OCI-LY1 (cell line): Measurements from ENCODE around the gene LPO.

Experiments used
- H2AFZ ChIP-seq: fragments of 200-600 bp; sonication (generic), shearing (Covaris generic); 2 replicates; pipeline ENCODE4 v1.6.0; 2014; ENCODE audit warnings: antibody characterized with exemption, mild to moderate bottlenecking, low read length
- H3F3A ChIP-seq: fragments of 200-600 bp; sonication (generic), shearing (Covaris generic); 2 replicates; pipeline ENCODE4 v1.6.0; 2014; ENCODE audit warnings: mild to moderate bottlenecking, antibody characterized with exemption, low read length, moderate library complexity; ENCODE audit not compliant: insufficient read depth
- H3K27ac ChIP-seq: fragments of 200-600 bp; sonication (generic); 2 replicates; pipeline ENCODE4 v1.5.1; 2014; ENCODE audit warnings: low read length, mixed run types, mild to moderate bottlenecking, low read depth; ENCODE audit not compliant: poor library complexity, severe bottlenecking
- H3K27me3 ChIP-seq: fragments of 200-600 bp; sonication (generic); 2 replicates; pipeline ENCODE4 v1.6.0; 2014; ENCODE audit warnings: antibody characterized with exemption, mild to moderate bottlenecking, low read length, moderate library complexity; ENCODE audit not compliant: insufficient read depth
- H3K36me3 ChIP-seq: fragments of 200-600 bp; sonication (generic); 2 replicates; pipeline ENCODE4 v1.6.1; 2014; ENCODE audit warnings: mild to moderate bottlenecking, antibody characterized with exemption, low read length, moderate library complexity, mixed read lengths; ENCODE audit not compliant: insufficient read depth
- H3K4me1 ChIP-seq: fragments of 200-600 bp; sonication (generic); 2 replicates; pipeline ENCODE4 v1.5.1; 2014; ENCODE audit warnings: mild to moderate bottlenecking, low read length, moderate library complexity; ENCODE audit not compliant: insufficient read depth, severe bottlenecking
- H3K4me2 ChIP-seq: fragments of 200-600 bp; sonication (generic), shearing (Covaris generic); 2 replicates; pipeline ENCODE4 v1.6.1; 2014; ENCODE audit warnings: low read length
- H3K4me3 ChIP-seq: fragments of 200-600 bp; sonication (generic); 2 replicates; pipeline ENCODE4 v1.5.1; 2014; ENCODE audit warnings: low read length, low read depth, mild to moderate bottlenecking, mixed read lengths; ENCODE audit not compliant: poor library complexity, severe bottlenecking
- H3K79me2 ChIP-seq: fragments of 200-600 bp; shearing (Covaris generic); 2 replicates; pipeline ENCODE4 v1.6.1; 2016; ENCODE audit warnings: mixed run types, low read length, mixed read lengths; ENCODE audit not compliant: insufficient read depth
- H3K9ac ChIP-seq: fragments of 200-600 bp; sonication (generic), shearing (Covaris generic); 2 replicates; pipeline ENCODE4 v1.6.1; 2014; ENCODE audit warnings: mild to moderate bottlenecking, low read length, mixed read lengths
- H3K9me2 ChIP-seq: fragments of 200-600 bp; sonication (generic), shearing (Covaris generic); 2 replicates; pipeline ENCODE4 v1.6.1; 2014; ENCODE audit warnings: low read depth, mild to moderate bottlenecking, low read length, mixed read lengths
- H3K9me3 ChIP-seq: fragments of 200-600 bp; shearing (Covaris generic); 2 replicates; pipeline ENCODE4 v1.6.1; 2014; ENCODE audit warnings: low read length, mixed read lengths
- H4K20me1 ChIP-seq: fragments of 200-600 bp; sonication (generic), shearing (Covaris generic); 2 replicates; pipeline ENCODE4 v1.6.0; 2016; ENCODE audit warnings: mild to moderate bottlenecking, low read length; ENCODE audit not compliant: insufficient read depth
- EZH2 ChIP-seq: fragments of 200-600 bp; sonication (generic), shearing (Covaris generic); IDR thresholded peaks from 2 replicates; pipeline ENCODE4 v1.8.0; 2017; ENCODE audit warnings: borderline replicate concordance, mixed run types, mild to moderate bottlenecking, antibody characterized with exemption, low read length, moderate library complexity, mixed read lengths
- TF ChIP-seq, protein P1 (sequence below): fragments of 200-600 bp; sonication (generic), shearing (Covaris generic); IDR thresholded peaks from 2 replicates; pipeline ENCODE4 v1.5.1; 2017; ENCODE audit warnings: mild to moderate bottlenecking, antibody characterized with exemption, low read length, moderate library complexity, mixed read lengths

LPO gene

DNA sequence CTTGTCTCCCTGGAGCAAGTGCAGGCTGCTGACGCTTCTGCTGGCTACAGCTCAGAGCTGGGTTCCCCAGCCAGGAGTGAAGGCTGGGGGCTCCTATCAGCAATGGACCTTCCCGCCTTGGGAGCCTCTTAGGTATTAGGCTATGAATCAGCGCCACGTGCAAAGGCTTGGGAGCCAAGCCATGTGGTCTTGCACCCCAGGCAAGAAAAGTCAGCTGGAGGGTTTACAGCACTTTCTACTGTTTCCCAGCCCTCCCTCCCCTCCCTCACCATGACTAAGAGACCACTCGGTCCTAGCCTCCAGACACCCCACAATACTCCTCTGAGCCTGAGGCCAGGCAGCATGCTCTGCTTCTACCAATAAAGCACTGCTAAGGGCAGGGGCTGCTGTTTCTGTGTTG lies 33.6 kb upstream of the LPO start:
- Histone ChIP-seq H3K9me2 (no peaks in the 10 kb centered on the region), H3K79me2 (no peaks in the 10 kb centered on the region), H3K27ac (no peak overlapping the region), H3K4me3 (no peak overlapping the region), H3K27me3 (no peaks in the 10 kb centered on the region; the same call in 1 of the 2 replicates), H3K9me3 (no peaks in the 10 kb centered on the region), H3F3A (no peaks in the 10 kb centered on the region), H2AFZ (no peak overlapping the region), H4K20me1 (no peaks in the 10 kb centered on the region), H3K4me2 (no peak overlapping the region), H3K4me1 (no peaks in the 10 kb centered on the region), H3K36me3 (no peaks in the 10 kb centered on the region), H3K9ac (no peak overlapping the region)
- TF ChIP-seq, protein P1, sequence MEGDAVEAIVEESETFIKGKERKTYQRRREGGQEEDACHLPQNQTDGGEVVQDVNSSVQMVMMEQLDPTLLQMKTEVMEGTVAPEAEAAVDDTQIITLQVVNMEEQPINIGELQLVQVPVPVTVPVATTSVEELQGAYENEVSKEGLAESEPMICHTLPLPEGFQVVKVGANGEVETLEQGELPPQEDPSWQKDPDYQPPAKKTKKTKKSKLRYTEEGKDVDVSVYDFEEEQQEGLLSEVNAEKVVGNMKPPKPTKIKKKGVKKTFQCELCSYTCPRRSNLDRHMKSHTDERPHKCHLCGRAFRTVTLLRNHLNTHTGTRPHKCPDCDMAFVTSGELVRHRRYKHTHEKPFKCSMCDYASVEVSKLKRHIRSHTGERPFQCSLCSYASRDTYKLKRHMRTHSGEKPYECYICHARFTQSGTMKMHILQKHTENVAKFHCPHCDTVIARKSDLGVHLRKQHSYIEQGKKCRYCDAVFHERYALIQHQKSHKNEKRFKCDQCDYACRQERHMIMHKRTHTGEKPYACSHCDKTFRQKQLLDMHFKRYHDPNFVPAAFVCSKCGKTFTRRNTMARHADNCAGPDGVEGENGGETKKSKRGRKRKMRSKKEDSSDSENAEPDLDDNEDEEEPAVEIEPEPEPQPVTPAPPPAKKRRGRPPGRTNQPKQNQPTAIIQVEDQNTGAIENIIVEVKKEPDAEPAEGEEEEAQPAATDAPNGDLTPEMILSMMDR, result no peak
- TF ChIP-seq EZH2, result no peak

DNA sequence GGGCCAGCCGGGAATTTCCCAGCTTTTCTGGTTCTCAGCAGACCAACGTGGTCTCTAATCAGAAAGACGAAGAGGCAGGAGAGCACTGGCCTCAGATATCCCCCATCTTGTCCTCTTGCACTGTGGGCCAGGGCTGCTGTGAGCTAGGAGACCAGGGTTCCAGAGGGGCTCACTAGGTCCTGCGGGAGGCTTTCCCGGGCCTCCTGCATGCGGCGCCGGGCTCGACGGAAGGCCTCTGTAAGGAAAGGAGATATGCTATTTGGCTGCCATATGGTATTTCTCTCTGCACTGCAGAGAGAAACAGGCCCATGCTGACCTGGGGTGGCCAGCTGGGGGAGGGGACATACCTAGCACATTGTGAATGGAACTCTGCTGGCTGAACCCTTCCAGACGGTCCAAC lies 32.4 kb upstream of the LPO start:
- no peaks in the 10 kb centered on the region for H3K9me3 ChIP-seq
- no peaks in the 10 kb centered on the region for H3K36me3 ChIP-seq
- H4K20me1 ChIP-seq, result no peaks in the 10 kb centered on the region
- H3K27me3 ChIP-seq, result no peaks in the 10 kb centered on the region; the same call in 1 of the 2 replicates
- TF ChIP-seq EZH2, result no peak
- TF ChIP-seq, protein P1, result no peak
- no peak overlapping the region for H3K4me2 ChIP-seq
- no peaks in the 10 kb centered on the region for H3F3A ChIP-seq
- no peak overlapping the region for H3K4me3 ChIP-seq
- H3K9me2 ChIP-seq, result no peaks in the 10 kb centered on the region
- no peak overlapping the region for H3K27ac ChIP-seq
- no peak overlapping the region for H2AFZ ChIP-seq
- no peaks in the 10 kb centered on the region for H3K79me2 ChIP-seq
- no peak overlapping the region for H3K9ac ChIP-seq
- H3K4me1 ChIP-seq, result no peaks in the 10 kb centered on the region

DNA sequence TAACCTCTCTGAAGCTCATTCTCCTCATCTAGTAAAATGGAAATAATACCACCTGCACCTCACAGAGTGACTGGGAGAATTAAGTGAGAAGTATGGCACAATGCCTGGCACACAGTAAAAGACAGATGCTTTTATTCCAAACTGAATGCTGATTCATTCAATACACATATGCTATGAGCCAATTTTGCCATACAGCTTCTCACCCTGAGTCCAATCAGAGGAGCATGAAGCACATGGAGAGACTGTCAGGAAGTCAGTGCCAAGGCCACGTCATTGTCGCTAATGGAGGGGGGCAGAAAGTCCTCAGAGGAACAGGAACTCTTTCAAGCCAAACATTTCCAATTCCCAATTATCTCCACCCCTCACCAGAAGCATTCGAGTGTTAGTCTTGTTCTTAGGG lies 30.9 kb upstream of the LPO start:
- H3K36me3 ChIP-seq, result 0 out of 2 replicates have a peak, but pooled peaks cover 3% of the 10 kb centered on the region
- TF ChIP-seq EZH2, result no peak
- TF ChIP-seq, protein P1, result no peak
- H3K9ac ChIP-seq, result no peak overlapping the region

More for the DNA sequence above, 30.9 kb upstream of the LPO start:
- H3K4me2 ChIP-seq, result no peak overlapping the region
- H3K4me1 ChIP-seq, result no peaks in the 10 kb centered on the region
- no peak overlapping the region for H2AFZ ChIP-seq
- no peaks in the 10 kb centered on the region for H3K9me3 ChIP-seq
- no peaks in the 10 kb centered on the region; the same call in 1 of the 2 replicates for H3K27me3 ChIP-seq
- no peaks in the 10 kb centered on the region for H3F3A ChIP-seq
- H3K4me3 ChIP-seq, result no peak overlapping the region
- H3K79me2 ChIP-seq, result no peaks in the 10 kb centered on the region
- no peaks in the 10 kb centered on the region for H4K20me1 ChIP-seq
- no peaks in the 10 kb centered on the region for H3K9me2 ChIP-seq
- no peak overlapping the region for H3K27ac ChIP-seq
